HEK293 (cell line): Measurements from ENCODE around the gene POLR2H.
A peak's percentile ranks its signal among the peaks of the same experiment; 100 is the strongest.

ENCODE experiments used
- CTCF ChIA-PET: fragments of 350-600 bp; formaldehyde crosslinking; extraction: SDS; loops from one replicate; lab custom pipeline; 2021; ENCODE audit warnings: antibody characterized with exemption; lab: Yijun Ruan, JAX
- POLR2A ChIA-PET: fragments of 300-600 bp; formaldehyde crosslinking; extraction: SDS; loops from one replicate; lab custom pipeline; 2020; ENCODE audit warnings: antibody characterized with exemption, inconsistent platforms; lab: Yijun Ruan, JAX
- H3K27ac ChIP-seq: fragments of 200-500 bp; sonication (Bioruptor generic); 2 replicates; pipeline ENCODE4 v1.5.1; 2014; ENCODE audit warnings: low read depth, low read length, control low read depth, inconsistent platforms; ENCODE audit errors: extremely low read depth
- H3K36me3 ChIP-seq, 2 experiments: fragments of 200-500 bp in 1 of 2; sonication (Bioruptor generic) in 1 of 2; 1 replicate in 1 of 2; 2 replicates in 1 of 2; pipeline ENCODE4 v1.5.1; 2014 to 2017; ENCODE audit warnings: inconsistent platforms in 2 of 2, low read length in 2 of 2; ENCODE audit not compliant: control insufficient read depth in 2 of 2, insufficient read depth in 1 of 2
- H3K4me1 ChIP-seq: fragments of 200-500 bp; sonication (Bioruptor generic); 2 replicates; pipeline ENCODE4 v1.5.1; 2014; ENCODE audit warnings: mild to moderate bottlenecking, low read length, inconsistent platforms; ENCODE audit not compliant: control insufficient read depth, insufficient read depth
- H3K4me3 ChIP-seq: 2 replicates; pipeline ENCODE4 v1.5.1; 2011; ENCODE audit warnings: low read depth, mild to moderate bottlenecking, control low read depth, low read length, moderate library complexity
- H3K9me3 ChIP-seq: fragments of 200-500 bp; sonication (Bioruptor generic); 2 replicates; pipeline ENCODE4 v1.5.1; 2014; ENCODE audit warnings: low read depth, low read length, inconsistent platforms; ENCODE audit not compliant: control insufficient read depth, insufficient read depth
- KLF16 ChIP-seq: fragments of 450-650 bp; formaldehyde crosslinking; IDR thresholded peaks from 2 replicates; pipeline ENCODE4 v1.5.1; 2017; ENCODE audit warnings: missing biosample characterization, missing genetic modification characterization
- MEIS1 ChIP-seq: sonication (generic); formaldehyde crosslinking; IDR thresholded peaks from 2 replicates; pipeline ENCODE4 v1.8.1; 2022; ENCODE audit warnings: missing genetic modification reagents, mild to moderate bottlenecking, borderline replicate concordance
- TSHZ1 ChIP-seq: fragments of 450-650 bp; formaldehyde crosslinking; IDR thresholded peaks from 2 replicates; pipeline ENCODE4 v1.5.1; 2016; ENCODE audit warnings: missing biosample characterization, missing genetic modification characterization, borderline replicate concordance
- ZBTB1 ChIP-seq: fragments of 450-650 bp; formaldehyde crosslinking; IDR thresholded peaks from 2 replicates; pipeline ENCODE4 v1.5.1; 2016; ENCODE audit warnings: missing biosample characterization, missing genetic modification characterization
- ZFHX2 ChIP-seq: fragments of 450-650 bp; formaldehyde crosslinking; conservative IDR thresholded peaks from 2 replicates; pipeline ENCODE4 v1.5.1; 2016; ENCODE audit warnings: missing biosample characterization, missing genetic modification characterization
- ZIC2 ChIP-seq: fragments of 450-650 bp; formaldehyde crosslinking; IDR thresholded peaks from 2 replicates; pipeline ENCODE4 v1.5.1; 2016; ENCODE audit warnings: missing biosample characterization, missing genetic modification characterization
- ZNF175 ChIP-seq: fragments of 450-650 bp; formaldehyde crosslinking; IDR thresholded peaks from 2 replicates; pipeline ENCODE4 v1.5.1; 2016; ENCODE audit warnings: missing biosample characterization, missing genetic modification characterization
- ZNF2 ChIP-seq: fragments of 450-650 bp; formaldehyde crosslinking; IDR thresholded peaks from 2 replicates; pipeline ENCODE4 v1.5.1; 2016; ENCODE audit warnings: missing biosample characterization, missing genetic modification characterization
- ZNF239 ChIP-seq: fragments of 450-650 bp; formaldehyde crosslinking; IDR thresholded peaks from 2 replicates; pipeline ENCODE4 v1.5.1; 2016; ENCODE audit warnings: missing biosample characterization, missing genetic modification characterization
- ZNF37A ChIP-seq: fragments of 450-650 bp; IDR thresholded peaks from 2 replicates; pipeline ENCODE4 v1.5.1; 2018; ENCODE audit warnings: missing biosample characterization, missing genetic modification characterization
- ZNF404 ChIP-seq: fragments of 450-650 bp; formaldehyde crosslinking; IDR thresholded peaks from 2 replicates; pipeline ENCODE4 v1.5.1; 2017; ENCODE audit warnings: missing biosample characterization, missing genetic modification characterization
- ZNF596 ChIP-seq: fragments of 450-650 bp; IDR thresholded peaks from 2 replicates; pipeline ENCODE4 v1.5.0; 2018; ENCODE audit warnings: missing biosample characterization, mild to moderate bottlenecking, missing genetic modification characterization, moderate library complexity
- ZNF624 ChIP-seq: fragments of 450-650 bp; formaldehyde crosslinking; IDR thresholded peaks from 2 replicates; pipeline ENCODE4 v1.5.1; 2017; ENCODE audit warnings: missing biosample characterization, missing genetic modification characterization
- ZNF76 ChIP-seq: fragments of 450-650 bp; formaldehyde crosslinking; IDR thresholded peaks from 2 replicates; pipeline ENCODE4; 2016; ENCODE audit warnings: low read depth, missing biosample characterization, missing genetic modification characterization, borderline replicate concordance
- ZNF776 ChIP-seq: fragments of 450-650 bp; formaldehyde crosslinking; IDR thresholded peaks from 2 replicates; pipeline ENCODE4 v1.5.0; 2017; ENCODE audit warnings: missing biosample characterization, missing genetic modification characterization, borderline replicate concordance
- ZNF785 ChIP-seq: fragments of 450-650 bp; formaldehyde crosslinking; IDR thresholded peaks from 2 replicates; pipeline ENCODE4 v1.5.1; 2016; ENCODE audit warnings: missing biosample characterization, missing genetic modification characterization
- TF ChIP-seq, protein P1 (sequence below): fragments of 450-650 bp; formaldehyde crosslinking; conservative IDR thresholded peaks from 2 replicates; pipeline ENCODE4 v1.5.1; 2016; ENCODE audit warnings: low read depth, missing biosample characterization, missing genetic modification characterization
- TF ChIP-seq, protein P2 (sequence below): fragments of 450-650 bp; formaldehyde crosslinking; IDR thresholded peaks from 2 replicates; pipeline ENCODE4 v1.5.1; 2017; ENCODE audit warnings: missing biosample characterization, missing genetic modification characterization

The POLR2H gene

GRCh38 chr3:184414418-184415202, 53.1 kb downstream of the POLR2H start (continued):
- TF ChIP-seq, protein P1, sequence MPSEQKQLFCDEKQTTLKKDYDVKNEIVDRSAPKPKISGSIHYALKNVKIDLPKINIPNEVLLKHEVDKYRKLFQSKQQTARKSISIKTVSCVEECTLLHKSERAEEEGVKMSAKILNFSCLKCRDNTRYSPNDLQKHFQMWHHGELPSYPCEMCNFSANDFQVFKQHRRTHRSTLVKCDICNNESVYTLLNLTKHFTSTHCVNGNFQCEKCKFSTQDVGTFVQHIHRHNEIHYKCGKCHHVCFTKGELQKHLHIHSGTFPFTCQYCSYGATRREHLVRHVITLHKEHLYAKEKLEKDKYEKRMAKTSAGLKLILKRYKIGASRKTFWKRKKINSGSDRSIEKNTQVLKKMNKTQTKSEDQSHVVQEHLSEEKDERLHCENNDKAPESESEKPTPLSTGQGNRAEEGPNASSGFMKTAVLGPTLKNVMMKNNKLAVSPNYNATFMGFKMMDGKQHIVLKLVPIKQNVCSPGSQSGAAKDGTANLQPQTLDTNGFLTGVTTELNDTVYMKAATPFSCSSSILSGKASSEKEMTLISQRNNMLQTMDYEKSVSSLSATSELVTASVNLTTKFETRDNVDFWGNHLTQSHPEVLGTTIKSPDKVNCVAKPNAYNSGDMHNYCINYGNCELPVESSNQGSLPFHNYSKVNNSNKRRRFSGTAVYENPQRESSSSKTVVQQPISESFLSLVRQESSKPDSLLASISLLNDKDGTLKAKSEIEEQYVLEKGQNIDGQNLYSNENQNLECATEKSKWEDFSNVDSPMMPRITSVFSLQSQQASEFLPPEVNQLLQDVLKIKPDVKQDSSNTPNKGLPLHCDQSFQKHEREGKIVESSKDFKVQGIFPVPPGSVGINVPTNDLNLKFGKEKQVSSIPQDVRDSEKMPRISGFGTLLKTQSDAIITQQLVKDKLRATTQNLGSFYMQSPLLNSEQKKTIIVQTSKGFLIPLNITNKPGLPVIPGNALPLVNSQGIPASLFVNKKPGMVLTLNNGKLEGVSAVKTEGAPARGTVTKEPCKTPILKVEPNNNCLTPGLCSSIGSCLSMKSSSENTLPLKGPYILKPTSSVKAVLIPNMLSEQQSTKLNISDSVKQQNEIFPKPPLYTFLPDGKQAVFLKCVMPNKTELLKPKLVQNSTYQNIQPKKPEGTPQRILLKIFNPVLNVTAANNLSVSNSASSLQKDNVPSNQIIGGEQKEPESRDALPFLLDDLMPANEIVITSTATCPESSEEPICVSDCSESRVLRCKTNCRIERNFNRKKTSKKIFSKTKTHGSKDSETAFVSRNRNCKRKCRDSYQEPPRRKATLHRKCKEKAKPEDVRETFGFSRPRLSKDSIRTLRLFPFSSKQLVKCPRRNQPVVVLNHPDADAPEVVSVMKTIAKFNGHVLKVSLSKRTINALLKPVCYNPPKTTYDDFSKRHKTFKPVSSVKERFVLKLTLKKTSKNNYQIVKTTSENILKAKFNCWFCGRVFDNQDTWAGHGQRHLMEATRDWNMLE (tag by site-specific recombination) = no peak
- TF ChIP-seq ZNF239 = no peak
- TF ChIP-seq ZNF404 (tag by site-specific recombination) = no peak
- no peak for TF ChIP-seq MEIS1 (CRISPR knock-in tag)
- peak; percentile 25; the same call in 1 of the 2 replicates for TF ChIP-seq ZFHX2 (tag by site-specific recombination)
- TF ChIP-seq KLF16 (tag by site-specific recombination) = no peak
- no peak for TF ChIP-seq ZNF776
- TF ChIP-seq ZNF175 (tag by site-specific recombination) = no peak

DNA sequence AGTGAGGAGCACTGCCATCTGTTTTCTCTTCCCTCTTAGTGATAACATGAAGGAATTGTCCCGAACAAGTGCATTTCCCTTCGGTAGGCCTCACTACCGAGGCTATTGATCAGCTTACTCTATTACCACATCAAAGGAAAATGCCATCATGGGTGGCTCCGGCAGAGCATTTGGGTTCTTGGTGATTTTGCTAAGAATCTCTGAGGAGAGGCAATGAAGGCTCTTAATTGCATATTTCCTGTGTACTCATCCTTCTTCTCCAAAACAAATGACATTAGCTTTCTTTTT, 53.6 kb downstream of the POLR2H start:
- Histone ChIP-seq H3K4me1 (no peaks in the 10 kb centered on the region), H3K27ac (no peak overlapping the region), H3K4me3 (no peak overlapping the region), H3K9me3 (no peaks in the 10 kb centered on the region), H3K36me3 (no peaks in the 10 kb centered on the region)
- TF ChIP-seq ZNF596 (tag by site-specific recombination) (no peak), ZNF785 (no peak), ZNF37A (tag by site-specific recombination) (no peak), ZBTB1 (tag by site-specific recombination) (no peak), ZIC2 (no peak), ZNF76 (tag by site-specific recombination) (no peak), TSHZ1 (no peak), ZNF624 (tag by site-specific recombination) (no peak), ZNF2 (tag by site-specific recombination) (no peak)
- TF ChIP-seq, protein P2, sequence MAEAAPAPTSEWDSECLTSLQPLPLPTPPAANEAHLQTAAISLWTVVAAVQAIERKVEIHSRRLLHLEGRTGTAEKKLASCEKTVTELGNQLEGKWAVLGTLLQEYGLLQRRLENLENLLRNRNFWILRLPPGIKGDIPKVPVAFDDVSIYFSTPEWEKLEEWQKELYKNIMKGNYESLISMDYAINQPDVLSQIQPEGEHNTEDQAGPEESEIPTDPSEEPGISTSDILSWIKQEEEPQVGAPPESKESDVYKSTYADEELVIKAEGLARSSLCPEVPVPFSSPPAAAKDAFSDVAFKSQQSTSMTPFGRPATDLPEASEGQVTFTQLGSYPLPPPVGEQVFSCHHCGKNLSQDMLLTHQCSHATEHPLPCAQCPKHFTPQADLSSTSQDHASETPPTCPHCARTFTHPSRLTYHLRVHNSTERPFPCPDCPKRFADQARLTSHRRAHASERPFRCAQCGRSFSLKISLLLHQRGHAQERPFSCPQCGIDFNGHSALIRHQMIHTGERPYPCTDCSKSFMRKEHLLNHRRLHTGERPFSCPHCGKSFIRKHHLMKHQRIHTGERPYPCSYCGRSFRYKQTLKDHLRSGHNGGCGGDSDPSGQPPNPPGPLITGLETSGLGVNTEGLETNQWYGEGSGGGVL (tag by site-specific recombination) = no peak
- TF ChIP-seq, protein P1 (tag by site-specific recombination) = no peak
- ChIA-PET CTCF (interaction anchor here (0.8 to 2.3 kb wide), 3 partner anchors 40 to 54 kb away, joined by 4 to 7 read pairs (median 6); no protein-coding TSS in a partner anchor), POLR2A (no interaction called here)
